ENCODE measurements around the gene CDH6. TPM values are rescaled to one million over a fixed set of nuclear protein-coding genes. Genes with fewer than 3 reads are reported as not detected.

Gene CDH6
- total RNA-seq, 1 donor from 2014 or later = 0.54 TPM

DNA sequence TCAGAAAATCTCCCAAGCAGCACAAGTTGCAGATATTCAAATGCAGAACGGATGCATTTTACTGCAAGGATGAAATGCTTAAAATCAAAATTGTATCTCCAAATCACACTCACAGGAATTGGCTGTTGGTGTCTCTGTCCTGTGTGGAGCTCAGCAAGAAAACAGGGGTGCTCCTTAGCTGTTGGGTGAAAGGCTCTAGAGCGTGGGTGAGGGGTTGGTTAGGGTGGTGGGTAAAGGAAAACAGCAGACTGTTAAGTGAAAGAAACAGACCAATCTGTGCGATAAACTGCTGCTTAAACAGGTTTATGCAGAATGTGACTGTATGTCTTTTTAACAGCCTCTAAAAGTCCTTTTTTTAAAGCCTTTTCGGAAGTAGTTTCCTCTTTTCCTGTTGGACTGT lies 19.8 kb downstream of the CDH6 start:
- Mint-ChIP-seq H3K36me3 (no peaks in the 10 kb centered on the region), H3K4me3 (no peak overlapping the region), H3K27me3 (ENCODE audit: low read depth) (no peaks in the 10 kb centered on the region), H3K9me3 (no peaks in the 10 kb centered on the region), H3K4me1 (peaks cover 12% of the 10 kb centered on the region), H3K27ac (no peak overlapping the region)
- TF ChIP-seq, protein P1, sequence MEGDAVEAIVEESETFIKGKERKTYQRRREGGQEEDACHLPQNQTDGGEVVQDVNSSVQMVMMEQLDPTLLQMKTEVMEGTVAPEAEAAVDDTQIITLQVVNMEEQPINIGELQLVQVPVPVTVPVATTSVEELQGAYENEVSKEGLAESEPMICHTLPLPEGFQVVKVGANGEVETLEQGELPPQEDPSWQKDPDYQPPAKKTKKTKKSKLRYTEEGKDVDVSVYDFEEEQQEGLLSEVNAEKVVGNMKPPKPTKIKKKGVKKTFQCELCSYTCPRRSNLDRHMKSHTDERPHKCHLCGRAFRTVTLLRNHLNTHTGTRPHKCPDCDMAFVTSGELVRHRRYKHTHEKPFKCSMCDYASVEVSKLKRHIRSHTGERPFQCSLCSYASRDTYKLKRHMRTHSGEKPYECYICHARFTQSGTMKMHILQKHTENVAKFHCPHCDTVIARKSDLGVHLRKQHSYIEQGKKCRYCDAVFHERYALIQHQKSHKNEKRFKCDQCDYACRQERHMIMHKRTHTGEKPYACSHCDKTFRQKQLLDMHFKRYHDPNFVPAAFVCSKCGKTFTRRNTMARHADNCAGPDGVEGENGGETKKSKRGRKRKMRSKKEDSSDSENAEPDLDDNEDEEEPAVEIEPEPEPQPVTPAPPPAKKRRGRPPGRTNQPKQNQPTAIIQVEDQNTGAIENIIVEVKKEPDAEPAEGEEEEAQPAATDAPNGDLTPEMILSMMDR (IDR thresholded peaks at IDR 0.05; ENCODE audit: unreplicated experiment) = no peak
- no peak for DNase-seq (ENCODE audit: low spot score in 2 of 2, unreplicated experiment in 2 of 2)

DNA sequence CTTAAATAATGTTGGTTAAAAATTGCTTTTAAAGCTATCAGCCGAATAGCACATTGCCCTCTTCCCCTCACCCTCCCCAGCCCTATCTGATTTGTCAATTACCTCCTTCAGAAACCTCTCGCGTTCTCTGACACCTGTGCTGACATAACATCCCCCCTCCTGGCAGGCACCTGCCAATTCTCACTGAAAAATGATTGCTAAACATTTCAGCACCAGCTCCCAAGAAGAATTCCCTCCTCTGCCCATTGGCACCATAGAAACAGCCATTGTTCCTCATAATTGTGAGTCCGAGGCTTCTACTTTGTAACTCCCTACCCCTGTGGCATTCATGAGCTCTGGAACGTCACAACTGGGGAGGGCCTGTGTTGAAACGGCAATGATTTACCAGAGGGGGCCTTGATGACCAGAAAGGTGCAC lies 20.2 kb downstream of the CDH6 start:
- H3K27ac Mint-ChIP-seq = no peak overlapping the region
- H3K9me3 Mint-ChIP-seq = no peaks in the 10 kb centered on the region
- no peak for DNase-seq (ENCODE audit: low spot score in 2 of 2, unreplicated experiment in 2 of 2)
- H3K36me3 Mint-ChIP-seq = no peaks in the 10 kb centered on the region
- TF ChIP-seq, protein P1 (IDR thresholded peaks at IDR 0.05; ENCODE audit: unreplicated experiment) = no peak
- H3K4me1 Mint-ChIP-seq = peaks cover 16% of the 10 kb centered on the region
- H3K27me3 Mint-ChIP-seq (ENCODE audit: low read depth) = no peaks in the 10 kb centered on the region
- H3K4me3 Mint-ChIP-seq = no peak overlapping the region

DNA sequence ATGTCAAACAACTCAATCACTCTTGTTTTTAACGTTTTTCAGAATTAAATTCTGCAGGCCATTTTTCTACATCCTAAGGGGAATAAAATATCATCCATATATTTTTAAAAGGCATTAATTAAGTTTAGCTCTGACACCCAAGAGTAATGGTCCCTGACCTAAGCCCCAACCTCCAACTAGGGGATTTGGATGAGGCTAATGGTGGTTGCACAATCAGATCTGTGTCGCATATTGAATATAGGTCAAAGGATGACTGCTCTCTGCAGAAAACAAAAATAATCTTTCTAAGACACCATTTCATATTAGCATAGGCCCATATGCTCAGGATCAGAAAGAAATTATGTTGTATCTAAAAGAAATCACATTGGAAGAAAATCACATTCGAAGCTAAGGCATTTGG lies 20.7 kb downstream of the CDH6 start:
- Mint-ChIP-seq H3K4me3 (no peak overlapping the region), H3K4me1 (peaks cover 17% of the 10 kb centered on the region), H3K36me3 (no peaks in the 10 kb centered on the region), H3K27me3 (ENCODE audit: low read depth) (no peaks in the 10 kb centered on the region), H3K9me3 (no peaks in the 10 kb centered on the region), H3K27ac (no peak overlapping the region)
- TF ChIP-seq, protein P1 (IDR thresholded peaks at IDR 0.05; ENCODE audit: unreplicated experiment) = no peak
- DNase-seq (ENCODE audit: low spot score in 2 of 2, unreplicated experiment in 2 of 2) = no peak

DNA sequence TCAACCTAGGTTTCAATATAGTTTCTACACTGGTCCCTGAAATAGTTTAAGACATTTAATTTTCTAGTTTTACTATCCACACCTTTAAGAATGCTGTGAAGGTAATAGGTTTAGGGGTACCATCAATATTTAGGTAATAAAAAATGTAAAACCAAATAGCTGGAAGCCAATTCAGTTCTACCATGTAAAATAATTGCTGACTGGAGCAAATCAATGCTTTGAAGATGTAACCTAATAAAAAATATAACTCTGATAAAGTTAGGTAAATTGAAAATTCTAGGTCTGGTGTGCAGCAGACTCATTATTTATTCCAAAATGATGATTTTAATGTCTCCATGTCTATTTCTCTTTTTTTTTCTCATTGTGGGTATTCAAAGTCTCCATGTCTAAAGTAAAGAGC lies 21.8 kb downstream of the CDH6 start:
- peaks cover 17% of the 10 kb centered on the region for H3K4me1 Mint-ChIP-seq
- no peak for DNase-seq (ENCODE audit: low spot score in 2 of 2, unreplicated experiment in 2 of 2)
- H3K27ac Mint-ChIP-seq = no peak overlapping the region
- no peaks in the 10 kb centered on the region for H3K27me3 Mint-ChIP-seq (ENCODE audit: low read depth)
- no peak overlapping the region for H3K4me3 Mint-ChIP-seq
- TF ChIP-seq, protein P1 (IDR thresholded peaks at IDR 0.05; ENCODE audit: unreplicated experiment) = no peak
- no peaks in the 10 kb centered on the region for H3K9me3 Mint-ChIP-seq
- no peaks in the 10 kb centered on the region for H3K36me3 Mint-ChIP-seq

DNA sequence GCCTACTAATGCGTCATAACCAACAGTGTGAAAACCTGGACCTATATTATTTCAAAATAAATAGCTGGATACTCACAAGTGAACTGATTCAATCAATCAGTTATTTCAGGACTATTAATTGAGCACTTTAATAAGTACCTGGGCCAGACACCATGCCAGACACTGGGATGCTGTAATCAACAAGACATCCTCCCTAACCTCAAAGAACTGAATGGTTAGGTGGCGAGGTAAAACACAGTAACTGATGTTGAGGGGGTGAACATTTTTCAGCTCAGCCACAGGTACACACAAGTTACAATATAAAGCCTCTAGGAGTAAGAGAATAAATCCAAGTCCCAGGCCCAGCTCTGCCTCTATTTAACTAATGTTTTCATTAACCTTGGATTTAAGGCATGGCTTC lies 24.0 kb downstream of the CDH6 start:
- Mint-ChIP-seq H3K4me1 (peaks cover 17% of the 10 kb centered on the region), H3K9me3 (no peaks in the 10 kb centered on the region), H3K36me3 (no peaks in the 10 kb centered on the region), H3K4me3 (no peak overlapping the region), H3K27me3 (ENCODE audit: low read depth) (no peaks in the 10 kb centered on the region), H3K27ac (no peak overlapping the region)
- no peak for DNase-seq (ENCODE audit: low spot score in 2 of 2, unreplicated experiment in 2 of 2)
- TF ChIP-seq, protein P1 (IDR thresholded peaks at IDR 0.05; ENCODE audit: unreplicated experiment) = no peak

DNA sequence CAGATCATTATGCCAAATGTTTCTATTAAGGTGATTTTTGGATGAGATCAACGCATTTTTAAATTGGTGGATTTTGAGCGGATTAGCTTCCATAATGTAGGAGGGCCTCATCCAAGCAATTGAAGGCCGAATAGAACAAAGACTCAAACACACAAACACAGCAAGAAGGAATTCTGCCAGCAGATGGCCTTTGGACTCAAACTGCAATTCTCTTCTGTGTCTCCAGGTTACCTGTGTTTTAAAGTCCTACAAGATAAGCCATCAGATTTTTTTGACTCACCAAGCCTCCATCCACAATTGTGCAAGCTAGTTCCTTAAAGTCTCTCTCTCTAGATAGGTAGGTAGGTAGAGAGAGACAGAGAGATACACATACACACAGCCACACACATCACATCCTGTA lies 25.5 kb downstream of the CDH6 start:
- peaks cover 9% of the 10 kb centered on the region for H3K4me1 Mint-ChIP-seq
- no peak overlapping the region for H3K4me3 Mint-ChIP-seq
- no peak overlapping the region for H3K27ac Mint-ChIP-seq
- TF ChIP-seq, protein P1 (IDR thresholded peaks at IDR 0.05; ENCODE audit: unreplicated experiment) = no peak
- DNase-seq (ENCODE audit: low spot score in 2 of 2, unreplicated experiment in 2 of 2) = no peak
- H3K9me3 Mint-ChIP-seq = no peaks in the 10 kb centered on the region
- no peaks in the 10 kb centered on the region for H3K36me3 Mint-ChIP-seq
- H3K27me3 Mint-ChIP-seq (ENCODE audit: low read depth) = peaks cover 5% of the 10 kb centered on the region
